Measurements from ENCODE around the gene SLC37A3.

The SLC37A3 gene

DNA sequence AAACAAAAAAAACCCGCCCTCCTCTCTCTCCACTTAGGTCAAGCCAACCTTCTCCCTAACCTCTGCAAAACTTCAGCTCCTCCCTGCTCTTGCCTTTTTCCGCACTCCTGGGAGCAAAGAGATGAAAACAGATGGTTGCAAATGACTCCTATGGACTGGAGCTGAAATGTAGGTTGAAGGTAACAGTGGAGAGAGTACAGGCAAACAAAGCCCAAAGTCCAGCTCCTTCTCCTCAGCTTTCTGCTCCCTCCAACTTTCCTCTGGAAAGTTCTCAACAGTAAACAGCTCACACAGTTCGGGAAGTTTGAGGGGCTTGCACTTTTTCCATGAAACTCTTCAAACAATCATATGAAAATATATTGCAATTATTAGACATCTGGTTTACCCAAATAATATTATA lies 90.3 kb downstream of the SLC37A3 start:
- DNase-seq: no peak

DNA sequence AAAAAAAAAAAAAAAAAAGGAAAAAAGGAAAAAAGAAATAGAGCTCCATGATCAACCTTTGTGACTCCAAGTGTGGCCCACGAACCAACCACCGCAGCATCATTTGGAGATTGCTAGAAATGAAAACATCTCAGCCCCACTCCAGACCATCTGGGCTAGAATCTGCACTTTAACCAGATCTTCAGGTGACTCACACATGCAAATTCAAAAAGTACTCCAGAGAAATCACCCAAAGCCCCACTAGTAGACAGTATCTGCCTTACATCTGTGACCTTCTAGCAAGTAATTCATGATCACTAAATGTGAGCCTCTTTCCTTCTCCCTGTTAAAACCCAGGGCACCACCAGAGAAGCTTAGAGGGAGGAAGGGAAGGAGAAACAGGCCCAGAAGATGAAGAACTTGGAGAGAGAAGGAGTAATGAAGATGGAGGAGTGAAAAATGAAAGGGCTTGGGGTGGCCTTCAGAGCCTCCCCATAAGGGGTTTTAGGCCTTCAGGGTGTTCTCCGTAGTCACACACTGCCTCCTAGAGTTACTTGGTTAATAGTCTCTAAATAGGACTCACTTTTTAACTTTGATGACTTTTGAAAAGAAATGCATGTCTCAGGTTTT lies 94.0 kb downstream of the SLC37A3 start:
- no peak for DNase-seq

DNA sequence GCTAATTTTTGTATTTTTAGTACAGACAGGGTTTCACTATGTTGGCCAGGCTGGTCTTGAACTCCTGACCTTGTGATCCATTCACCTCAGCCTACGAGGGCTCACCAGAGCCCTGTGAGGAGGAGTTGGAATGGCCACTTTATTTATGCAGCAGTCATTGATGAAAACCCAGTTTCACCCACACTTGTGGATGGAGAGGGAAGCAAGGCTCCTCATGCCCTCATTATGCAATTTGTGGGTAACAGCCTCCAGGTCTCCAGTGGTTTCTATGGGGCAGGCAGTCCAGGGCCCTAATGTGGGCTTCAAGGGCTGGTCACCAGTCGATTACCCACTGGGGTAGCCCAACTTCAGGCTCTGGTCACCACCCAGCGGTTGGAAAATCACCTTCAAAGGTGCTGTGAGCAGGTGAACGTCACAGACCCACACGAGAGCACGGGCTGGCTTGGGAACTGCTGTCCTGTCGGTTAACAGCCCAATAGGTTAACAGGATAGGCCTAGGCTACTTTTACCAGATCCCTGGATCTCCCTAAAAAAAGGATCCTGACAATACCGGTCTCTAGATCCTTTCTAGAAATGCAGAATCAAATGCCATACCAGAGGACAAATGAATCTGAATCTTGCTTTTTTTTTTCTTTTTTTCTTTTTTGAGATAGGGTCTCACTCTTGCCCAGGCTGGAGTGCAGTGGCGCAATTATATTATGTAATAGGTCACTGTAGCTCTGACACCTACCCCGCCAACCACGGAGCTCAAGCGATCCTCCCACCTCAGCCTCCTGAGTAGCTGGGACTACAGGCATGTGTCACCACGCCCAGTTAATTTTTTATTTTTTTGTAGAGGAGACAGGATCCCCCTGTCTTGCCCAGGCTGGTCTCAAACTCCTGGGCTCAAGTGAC lies 97.8 kb downstream of the SLC37A3 start:
- no peak for DNase-seq

DNA sequence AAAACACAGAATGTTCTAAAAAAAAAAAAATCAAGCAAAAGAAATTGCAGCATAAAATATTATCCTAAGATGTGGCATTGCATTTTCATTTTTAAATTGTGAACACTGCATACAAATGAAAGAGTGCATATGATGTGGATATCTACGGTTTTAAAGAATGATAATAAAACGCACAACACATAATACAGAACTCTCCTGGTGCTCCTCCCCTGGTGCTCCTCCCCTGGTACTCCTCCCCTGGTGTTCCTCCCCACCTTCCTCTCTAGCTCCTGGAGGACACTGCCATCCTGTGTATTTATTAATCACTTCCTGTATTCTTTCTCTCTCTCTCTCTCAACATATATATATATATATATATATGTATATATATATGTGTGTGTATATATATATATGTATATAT lies 100.1 kb downstream of the SLC37A3 start:
- no peak for DNase-seq

DNA sequence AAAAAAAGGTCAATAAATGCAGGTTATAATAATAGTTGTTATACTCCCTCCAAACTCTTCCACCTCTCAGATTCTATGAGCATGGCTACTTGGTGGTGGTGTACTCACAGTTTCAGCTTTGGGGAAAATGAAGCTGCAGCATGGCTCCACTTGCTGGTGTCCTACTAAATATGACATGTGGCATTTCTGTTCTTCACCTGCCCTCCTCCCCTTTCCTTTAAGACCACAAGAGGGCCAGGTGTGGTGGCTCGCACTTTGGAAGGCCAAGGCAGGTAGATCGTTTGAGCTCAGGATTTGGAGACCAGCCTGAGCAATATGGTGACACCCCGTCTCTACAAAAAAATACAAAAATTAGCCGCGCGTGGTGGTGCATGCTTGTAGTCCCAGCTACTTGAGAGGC lies 101.1 kb downstream of the SLC37A3 start:
- no peak for DNase-seq

DNA sequence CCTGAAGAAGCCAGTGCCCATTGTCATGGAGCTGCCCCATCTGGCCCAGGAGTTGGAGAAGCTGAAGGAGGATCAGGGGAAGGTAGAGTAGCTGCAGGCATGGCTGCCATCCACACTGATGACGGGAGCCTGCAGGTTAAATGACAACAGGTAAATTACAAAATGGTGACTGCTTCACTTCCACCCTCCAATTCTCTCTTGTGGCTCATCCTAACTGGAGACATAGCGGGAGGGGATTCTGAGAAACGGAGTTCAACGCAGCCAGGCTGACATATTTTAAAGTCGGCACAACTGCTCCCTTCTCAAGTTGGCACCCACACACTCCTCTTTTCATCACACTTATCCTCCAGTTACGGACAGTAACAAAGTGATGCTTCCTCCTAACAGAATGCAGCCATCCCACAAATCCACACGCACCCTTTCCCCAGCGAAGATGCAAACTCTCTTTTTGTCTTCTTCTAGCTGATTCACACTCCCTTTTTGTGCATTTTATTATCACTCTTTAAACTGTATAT lies 103.0 kb downstream of the SLC37A3 start:
- DNase-seq: no peak

DNA sequence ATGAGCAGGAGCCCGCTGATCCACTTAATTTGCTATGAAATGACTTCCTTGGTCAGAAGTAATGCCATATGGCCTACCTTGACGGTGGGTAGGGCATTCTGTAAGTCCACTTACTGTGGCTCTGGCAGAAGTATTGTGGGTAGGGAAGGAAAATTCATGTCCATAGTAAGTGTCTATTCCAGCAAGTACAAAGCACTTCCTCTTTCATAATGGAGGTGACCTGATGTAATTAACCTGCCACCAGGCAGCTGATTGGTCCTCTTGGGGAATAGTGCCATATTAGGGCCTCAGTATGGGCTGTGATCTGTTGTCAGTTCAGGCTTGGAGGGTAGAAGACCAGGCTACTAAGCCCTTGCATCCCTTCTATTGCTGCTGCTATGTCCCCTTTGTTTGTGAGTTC lies 103.9 kb downstream of the SLC37A3 start:
- no peak for DNase-seq

DNA sequence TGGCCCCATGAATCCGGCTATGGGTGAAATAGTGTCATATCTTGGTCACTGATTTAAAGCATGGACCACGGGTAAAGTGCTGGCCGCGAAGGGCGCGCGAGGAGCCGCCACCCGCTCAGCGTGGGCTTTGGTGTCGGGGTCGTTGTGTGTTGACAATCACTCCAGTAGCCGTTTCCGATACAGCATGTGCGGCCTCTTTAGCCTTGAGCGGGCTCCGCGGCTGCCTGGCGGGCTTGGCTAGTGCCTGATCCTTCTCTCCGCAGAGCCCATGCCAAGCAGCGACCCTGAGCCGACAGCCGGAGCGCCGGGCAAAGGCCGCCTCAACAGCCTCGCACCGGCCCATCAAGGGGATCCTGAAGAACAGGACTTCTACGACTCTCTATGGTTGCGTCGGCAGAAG lies 105.9 kb downstream of the SLC37A3 start:
- no peak for DNase-seq

DNA sequence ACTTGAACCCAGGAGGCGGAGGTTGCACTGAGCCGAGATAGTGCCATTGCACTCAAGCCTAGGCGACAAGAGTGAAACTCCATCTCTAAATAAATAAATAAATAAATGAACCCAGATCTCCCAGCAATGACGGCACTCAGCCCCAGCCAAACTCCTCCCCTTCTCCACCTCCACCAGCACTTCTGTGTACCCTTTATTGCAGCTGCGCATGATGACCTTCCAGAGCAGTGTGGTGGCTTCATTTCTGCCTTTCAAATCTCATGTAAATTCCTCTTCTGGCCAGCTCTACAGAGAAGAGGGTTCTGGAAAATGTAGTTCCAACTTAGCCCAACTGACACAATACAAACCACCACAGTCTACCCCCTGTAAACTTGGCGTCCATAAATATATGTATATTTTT lies 108.5 kb downstream of the SLC37A3 start:
- no peak for DNase-seq

DNA sequence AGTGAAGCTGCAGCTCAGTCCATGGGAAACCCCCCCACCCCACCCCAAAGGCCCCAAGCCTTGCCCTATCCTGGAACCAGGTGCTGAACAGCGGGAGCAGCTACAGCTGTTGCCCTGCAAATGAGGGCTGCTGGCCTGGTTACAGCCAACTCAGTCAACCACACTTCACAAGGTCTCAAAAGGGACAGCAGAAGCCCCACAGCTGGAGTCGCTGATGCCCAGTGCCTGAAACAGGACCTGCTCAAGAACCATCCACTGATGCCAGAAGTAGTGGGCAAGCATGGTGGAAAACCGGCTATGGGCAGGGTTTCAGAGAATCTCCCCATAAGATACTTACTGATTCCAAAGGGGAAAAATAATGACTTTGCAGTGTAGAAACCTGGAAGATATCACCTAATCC lies 110.3 kb downstream of the SLC37A3 start:
- DNase-seq: no peak

DNA sequence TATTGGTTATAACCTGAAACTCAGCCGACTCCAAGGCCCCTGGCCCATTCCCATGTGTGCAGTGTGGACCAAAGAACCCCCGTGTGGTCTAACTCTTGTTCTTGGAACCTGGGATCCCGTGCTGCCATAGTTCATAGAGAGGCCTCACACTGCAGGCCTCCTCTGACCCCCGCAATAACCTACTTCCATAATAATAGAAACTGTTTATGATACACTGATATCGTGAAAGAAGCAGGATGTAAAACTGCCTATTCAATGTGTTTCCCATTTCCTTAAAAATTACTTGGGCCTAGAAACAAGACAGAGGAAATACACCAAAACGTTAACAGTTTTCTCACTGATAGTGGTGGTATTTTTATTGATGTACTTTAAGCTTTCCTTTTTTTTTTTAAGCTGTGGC lies 112.4 kb downstream of the SLC37A3 start:
- no peak for DNase-seq

DNA sequence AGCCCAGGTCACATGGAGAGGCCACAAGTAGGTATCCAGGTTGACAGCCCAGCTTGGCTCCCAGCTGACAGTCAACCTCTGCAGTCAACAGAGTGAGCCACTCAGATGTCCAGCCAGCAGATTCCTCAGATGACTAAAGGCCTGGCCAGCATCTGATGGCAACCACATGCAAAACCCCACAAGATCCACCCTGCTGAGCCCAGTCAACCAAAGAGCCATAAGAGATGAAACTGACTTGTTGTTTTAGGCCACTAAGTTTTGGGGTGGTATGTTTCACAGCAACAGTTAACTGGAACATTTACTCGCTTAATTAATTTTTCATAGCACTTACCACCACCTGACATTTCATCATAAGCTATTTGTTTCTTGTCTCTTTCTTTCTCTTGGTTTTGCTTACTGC lies 114.3 kb downstream of the SLC37A3 start:
- no peak for DNase-seq
